ENCODE measurements around the gene TMEM184A. TPM values are rescaled to one million over a fixed set of nuclear protein-coding genes. Genes with fewer than 3 reads are reported as not detected.

The TMEM184A gene
- total and polyA plus RNA-seq, 2 of the 4 experiments (the other 2 are of a cell fraction), result 0.36 to 1.9 TPM

DNA sequence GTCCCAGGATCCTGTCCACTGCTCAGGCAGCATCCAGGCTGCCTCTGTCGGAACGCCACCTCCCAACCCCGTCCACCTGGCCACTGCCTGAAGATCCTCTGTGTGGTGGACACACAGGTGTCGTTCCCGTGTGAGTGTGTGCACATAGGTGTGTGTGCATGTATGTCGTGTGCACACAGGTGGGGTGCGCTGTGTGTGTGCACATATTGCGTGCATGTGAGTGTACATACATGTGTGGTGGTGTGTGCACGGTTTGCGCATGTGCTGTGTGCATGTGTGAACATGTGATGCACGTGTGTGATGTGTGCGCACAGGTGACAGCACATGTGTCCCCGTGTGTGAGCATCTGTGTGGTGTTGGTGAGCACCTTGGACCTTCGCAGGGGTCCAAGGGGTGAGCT, 7.1 kb downstream of the TMEM184A start:
- intact Hi-C loops (cut with micrococcal nuclease), result no loop called here

More for the DNA sequence above, 7.1 kb downstream of the TMEM184A start:
- Histone ChIP-seq H3K9ac (ENCODE audit: low read depth, low read length) (no peak overlapping the region), H3K14ac (replicated peaks; ENCODE audit: low read depth, low read length) (no peak overlapping the region), H3K4me3 (ENCODE audit: insufficient read depth, low read depth, low read length) (no peak overlapping the region), H4K5ac (ENCODE audit: low read depth, low read length) (no peak overlapping the region), H4K91ac (ENCODE audit: insufficient read depth, low read depth, low read length) (no peak overlapping the region), H3K27me3 (ENCODE audit: control insufficient read depth, insufficient read depth, low read length) (no peaks in the 10 kb centered on the region), H2AK5ac (ENCODE audit: low read depth, low read length) (peak overlapping the region; percentile 59; the same call in 1 of the 2 replicates), H3K9me1 (ENCODE audit: insufficient read depth, low read length) (no peaks in the 10 kb centered on the region; the same call in 1 of the 2 replicates), H3K56ac (ENCODE audit: extremely low read depth, insufficient read depth, low read length) (no peak overlapping the region), H3K27ac (ENCODE audit: insufficient read depth, low read length) (no peak overlapping the region), H2BK20ac (ENCODE audit: low read depth, low read length) (no peak overlapping the region), H3K79me1 (ENCODE audit: low read depth in 1 of 2, low read length in 2 of 2) (0 out of 4 replicates have a peak, but pooled peaks cover 0 to 4% of the 10 kb centered on the region in 2 experiments), H3K23ac (ENCODE audit: low read depth, low read length) (no peak overlapping the region), H3K4ac (ENCODE audit: low read depth, low read length) (no peak overlapping the region), H3K36me3 (ENCODE audit: control insufficient read depth, insufficient read depth, low read length) (peaks cover 10% of the 10 kb centered on the region), H3K18ac (ENCODE audit: low read depth, low read length) (no peak overlapping the region), H2AK9ac (replicated peaks; ENCODE audit: low read depth, low read length, poor library complexity) (no peak overlapping the region), H2AFZ (replicated peaks; ENCODE audit: low read length, poor library complexity) (no peak overlapping the region), H4K20me1 (ENCODE audit: insufficient read depth, low read length) (no peaks in the 10 kb centered on the region; the same call in 1 of the 2 replicates), H3K4me2 (ENCODE audit: low read depth, low read length) (no peak overlapping the region), H3K9me3 (ENCODE audit: control insufficient read depth, insufficient read depth, low read length) (no peaks in the 10 kb centered on the region), H3K4me1 (ENCODE audit: control insufficient read depth, insufficient read depth, low read length) (no peaks in the 10 kb centered on the region), H2BK15ac (ENCODE audit: low read depth, low read length) (no peak overlapping the region), H4K8ac (ENCODE audit: low read depth in 2 of 2, low read length in 2 of 2) (no peak overlapping the region), H2BK120ac (ENCODE audit: low read depth, low read length) (no peak overlapping the region), H2BK5ac (ENCODE audit: low read depth, low read length, poor library complexity, severe bottlenecking) (no peak overlapping the region)
- no peak for TF ChIP-seq CTCF (conservative IDR thresholded peaks at IDR 0.05; ENCODE audit: low read depth, low read length)
- TF ChIP-seq POLR2A (IDR thresholded peaks at IDR 0.05; ENCODE audit: low read depth, low read length), result peak; percentile 67
- TF ChIP-seq, protein P1, sequence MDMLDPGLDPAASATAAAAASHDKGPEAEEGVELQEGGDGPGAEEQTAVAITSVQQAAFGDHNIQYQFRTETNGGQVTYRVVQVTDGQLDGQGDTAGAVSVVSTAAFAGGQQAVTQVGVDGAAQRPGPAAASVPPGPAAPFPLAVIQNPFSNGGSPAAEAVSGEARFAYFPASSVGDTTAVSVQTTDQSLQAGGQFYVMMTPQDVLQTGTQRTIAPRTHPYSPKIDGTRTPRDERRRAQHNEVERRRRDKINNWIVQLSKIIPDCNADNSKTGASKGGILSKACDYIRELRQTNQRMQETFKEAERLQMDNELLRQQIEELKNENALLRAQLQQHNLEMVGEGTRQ (IDR thresholded peaks at IDR 0.05; ENCODE audit: low read depth, low read length), result no peak
- TF ChIP-seq SMC3 (IDR thresholded peaks at IDR 0.05; ENCODE audit: low read depth, low read length), result no peak
- TF ChIP-seq BHLHE40 (IDR thresholded peaks at IDR 0.05; ENCODE audit: low read depth, low read length), result no peak
- DNase-seq, result no peak
- dilution Hi-C loops (cut with HindIII; ENCODE audit: low sequenced_read_pairs, unreplicated experiment) (no loop called here), in situ Hi-C loops (cut with MboI; ENCODE audit: low sequenced_read_pairs) (no loop called here)
- ATAC-seq (ENCODE audit: low read depth), result no peak
- no TSS peak for BruUV-seq (replicated peaks)
- POLR2A ChIA-PET (ENCODE audit: unreplicated experiment), result no interaction called here
- 78% methylated on average over 8 of the region's 14 CpGs; no CpG with 5 or more reads in 1 of the 2 experiments for WGBS, 2 experiments (ENCODE audit: extremely low coverage in 2 of 2, insufficient read length in 1 of 2)
- CTCF ChIA-PET, result no interaction called here
